ENCODE measurements around the gene SGSM1.

SGSM1 gene

GRCh38 chr22:24855794-24856193 is 49.8 kb downstream of the SGSM1 start:
- H3K27ac Mint-ChIP-seq = no peak overlapping the region
- DNase-seq (no peak), ATAC-seq (no peak)
- H3K27me3 Mint-ChIP-seq = no peaks in the 10 kb centered on the region
- H3K9me3 Mint-ChIP-seq = no peaks in the 10 kb centered on the region
- H3K4me1 Mint-ChIP-seq = no peaks in the 10 kb centered on the region
- H3K4me3 Mint-ChIP-seq = no peak overlapping the region

- H3K27me3 Mint-ChIP-seq = no peaks in the 10 kb centered on the region
- H3K4me1 Mint-ChIP-seq = no peaks in the 10 kb centered on the region
- ATAC-seq (no peak), DNase-seq (no peak)
- H3K9me3 Mint-ChIP-seq = no peaks in the 10 kb centered on the region
- H3K4me3 Mint-ChIP-seq = no peak overlapping the region
- H3K27ac Mint-ChIP-seq = no peak overlapping the region
These were observed 51.6 kb downstream of the SGSM1 start for GRCh38 chr22:24857576-24857975.

GRCh38 chr22:24859587-24859986 is 53.6 kb downstream of the SGSM1 start:
- peak overlapping the region in 1 of 2 donors; percentile 67 for H3K27ac Mint-ChIP-seq
- H3K27me3 Mint-ChIP-seq = no peaks in the 10 kb centered on the region
- H3K4me3 Mint-ChIP-seq = no peak overlapping the region
- no peaks in the 10 kb centered on the region for H3K4me1 Mint-ChIP-seq
- H3K9me3 Mint-ChIP-seq = no peaks in the 10 kb centered on the region
- DNase-seq = no peak
- no peak for ATAC-seq

GRCh38 chr22:24865508-24865907 is 59.5 kb downstream of the SGSM1 start:
- no peaks in the 10 kb centered on the region for H3K9me3 Mint-ChIP-seq
- DNase-seq (no peak), ATAC-seq (no peak)
- H3K4me1 Mint-ChIP-seq = no peaks in the 10 kb centered on the region
- H3K27me3 Mint-ChIP-seq = peaks cover 8% of the 10 kb centered on the region
- H3K27ac Mint-ChIP-seq = no peak overlapping the region
- no peak overlapping the region for H3K4me3 Mint-ChIP-seq

GRCh38 chr22:24867323-24868022 is 61.5 kb downstream of the SGSM1 start:
- Mint-ChIP-seq H3K27me3 (peaks cover 8% of the 10 kb centered on the region), H3K4me3 (no peak overlapping the region), H3K4me1 (no peaks in the 10 kb centered on the region), H3K27ac (no peak overlapping the region), H3K9me3 (no peaks in the 10 kb centered on the region)
- no peak for ATAC-seq
- DNase-seq = no peak

- DNase-seq = no peak
- ATAC-seq = no peak
- Mint-ChIP-seq H3K4me1 (no peaks in the 10 kb centered on the region), H3K9me3 (no peaks in the 10 kb centered on the region), H3K27me3 (peaks cover 8% of the 10 kb centered on the region), H3K27ac (no peak overlapping the region), H3K4me3 (no peak overlapping the region)
These were observed 63.0 kb downstream of the SGSM1 start for GRCh38 chr22:24868979-24869378.

GRCh38 chr22:24871611-24872205 is 65.7 kb downstream of the SGSM1 start:
- Mint-ChIP-seq H3K4me1 (no peaks in the 10 kb centered on the region), H3K27ac (no peak overlapping the region), H3K27me3 (no peaks in the 10 kb centered on the region), H3K9me3 (peaks cover 0 to 8% of the 10 kb centered on the region in 2 donors), H3K4me3 (no peak overlapping the region)
- DNase-seq (no peak), ATAC-seq (no peak)

GRCh38 chr22:24873226-24873625 is 67.2 kb downstream of the SGSM1 start:
- ATAC-seq (no peak), DNase-seq (no peak)
- H3K27ac Mint-ChIP-seq = no peak overlapping the region
- no peaks in the 10 kb centered on the region for H3K4me1 Mint-ChIP-seq
- H3K4me3 Mint-ChIP-seq = no peak overlapping the region
- H3K9me3 Mint-ChIP-seq = peaks cover 0 to 9% of the 10 kb centered on the region in 2 donors
- no peaks in the 10 kb centered on the region for H3K27me3 Mint-ChIP-seq

- DNase-seq = no peak
These were observed 70.0 kb downstream of the SGSM1 start for GRCh38 chr22:24875862-24876506.

GRCh38 chr22:24876700-24877099 is 70.7 kb downstream of the SGSM1 start:
- no peaks in the 10 kb centered on the region for H3K27me3 Mint-ChIP-seq
- H3K9me3 Mint-ChIP-seq = peaks cover 0 to 9% of the 10 kb centered on the region in 2 donors
- DNase-seq (no peak), ATAC-seq (no peak)
- no peak overlapping the region for H3K27ac Mint-ChIP-seq
- no peak overlapping the region for H3K4me3 Mint-ChIP-seq
- H3K4me1 Mint-ChIP-seq = no peaks in the 10 kb centered on the region

More at GRCh38 chr22:24875862-24876506, 70.0 kb downstream of the SGSM1 start:
- no peak overlapping the region for H3K4me3 Mint-ChIP-seq
- H3K4me1 Mint-ChIP-seq = no peaks in the 10 kb centered on the region
- peak overlapping the region in 1 of 2 donors; percentile 19 for H3K27ac Mint-ChIP-seq
- peaks cover 0 to 9% of the 10 kb centered on the region in 2 donors for H3K9me3 Mint-ChIP-seq
- H3K27me3 Mint-ChIP-seq = no peaks in the 10 kb centered on the region
- no peak for ATAC-seq

- Mint-ChIP-seq H3K27me3 (no peaks in the 10 kb centered on the region), H3K9me3 (peaks cover 0 to 9% of the 10 kb centered on the region in 2 donors), H3K27ac (no peak overlapping the region), H3K4me3 (no peak overlapping the region), H3K4me1 (no peaks in the 10 kb centered on the region)
- DNase-seq = no peak
- ATAC-seq = no peak
These were observed 73.0 kb downstream of the SGSM1 start for GRCh38 chr22:24878969-24879368.

GRCh38 chr22:24883432-24883831 is 77.4 kb downstream of the SGSM1 start:
- Mint-ChIP-seq H3K4me1 (no peaks in the 10 kb centered on the region), H3K4me3 (no peak overlapping the region), H3K27ac (no peak overlapping the region), H3K27me3 (no peaks in the 10 kb centered on the region), H3K9me3 (no peaks in the 10 kb centered on the region)
- ATAC-seq (no peak), DNase-seq (no peak)

GRCh38 chr22:24887260-24887659 is 81.2 kb downstream of the SGSM1 start:
- ATAC-seq = no peak
- no peak overlapping the region for H3K27ac Mint-ChIP-seq

GRCh38 chr22:24893341-24894070 is 87.5 kb downstream of the SGSM1 start:
- DNase-seq (no peak), ATAC-seq (no peak)
- no peaks in the 10 kb centered on the region for H3K9me3 Mint-ChIP-seq
- H3K27me3 Mint-ChIP-seq = peaks cover 8% of the 10 kb centered on the region
- no peak overlapping the region for H3K27ac Mint-ChIP-seq
- no peak overlapping the region for H3K4me3 Mint-ChIP-seq
- no peaks in the 10 kb centered on the region for H3K4me1 Mint-ChIP-seq

More at GRCh38 chr22:24887260-24887659, 81.2 kb downstream of the SGSM1 start:
- no peaks in the 10 kb centered on the region for H3K9me3 Mint-ChIP-seq
- H3K27me3 Mint-ChIP-seq = peaks cover 8% of the 10 kb centered on the region
- no peak for DNase-seq
- no peak overlapping the region for H3K4me3 Mint-ChIP-seq
- H3K4me1 Mint-ChIP-seq = no peaks in the 10 kb centered on the region

GRCh38 chr22:24894220-24894975 is 88.4 kb downstream of the SGSM1 start:
- DNase-seq (no peak), ATAC-seq (no peak)
- Mint-ChIP-seq H3K9me3 (no peaks in the 10 kb centered on the region), H3K27me3 (peaks cover 8% of the 10 kb centered on the region), H3K27ac (peak overlapping the region in 1 of 2 donors; percentile 59), H3K4me1 (no peaks in the 10 kb centered on the region), H3K4me3 (no peak overlapping the region)
